ENCODE data around the gene HAPSTR1. TPM values are rescaled to one million over a fixed set of nuclear protein-coding genes. Genes with fewer than 3 reads are reported as not detected.

Gene HAPSTR1
- total and polyA plus RNA-seq, 2 of the 8 experiments (the other 6 are each of a cell fraction or from before 2014, with no cell fraction given): 11.9 to 66.1 TPM

DNA sequence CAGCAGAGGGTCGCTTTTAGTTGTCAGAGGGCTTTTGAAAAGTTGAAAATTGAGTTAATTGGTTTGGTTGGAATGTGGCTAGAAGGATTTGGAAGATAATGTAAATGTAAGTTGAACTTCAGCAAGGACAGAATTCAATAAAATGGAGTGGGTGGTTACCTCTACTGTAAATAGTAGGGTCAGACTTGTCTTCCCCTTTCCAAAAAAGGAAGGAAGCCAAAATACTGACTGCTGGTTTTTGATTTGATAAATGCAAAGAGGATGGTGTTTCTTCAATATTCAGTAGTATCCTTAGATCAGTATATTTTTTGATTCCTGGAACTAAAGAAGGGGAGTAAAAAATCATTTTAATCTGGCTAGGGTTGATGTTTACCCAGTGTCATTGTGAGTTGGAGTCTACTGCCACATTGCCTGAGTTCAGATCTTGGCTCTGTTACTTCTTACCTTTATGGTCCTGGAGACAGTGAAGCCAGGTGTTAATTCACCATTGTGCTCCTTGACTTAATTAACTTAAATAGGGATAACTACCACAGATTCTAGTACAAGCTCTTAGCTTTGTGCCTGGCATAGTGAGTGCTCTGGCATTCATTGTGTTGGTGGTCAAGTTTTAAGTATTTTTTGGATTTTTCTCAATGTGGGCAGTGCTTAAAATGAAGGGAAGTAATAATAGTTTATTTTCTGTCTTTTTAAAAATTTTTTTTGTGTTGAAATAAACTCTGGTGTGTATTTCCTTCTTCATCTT is 4.4 kb downstream of the HAPSTR1 start:
- WGBS, 2 experiments (ENCODE audit: extremely low coverage in 1 of 2, insufficient coverage in 1 of 2, insufficient read length in 1 of 2, insufficient replicate concordance in 2 of 2, low coverage in 1 of 2, low lambda C conversion rate in 2 of 2, missing lambda C conversion rate in 1 of 2): 60% methylated on average over 1 of the region's 1 CpG; no CpG with 5 or more reads in 1 of the 2 experiments

More for the DNA sequence above, 4.4 kb downstream of the HAPSTR1 start:
- Histone ChIP-seq H3K4me2 (ENCODE audit: insufficient read depth in 1 of 2, low read depth in 2 of 2, low read length in 2 of 2) (peak overlapping the region; percentile 22 to 95; a peak in 3 of 4 replicates), H3K9me3 (ENCODE audit: insufficient read depth in 2 of 2, low read depth in 1 of 2, low read length in 1 of 2) (no peaks in the 10 kb centered on the region), H4K20me1 (replicated peaks in 1 of 2; ENCODE audit: control insufficient read depth in 1 of 2, insufficient read depth in 2 of 2, low read length in 2 of 2) (peaks cover 36 to 37% of the 10 kb centered on the region in 2 experiments), H3K4me3 (ENCODE audit: extremely low read depth in 1 of 4, insufficient read depth in 2 of 4, low read depth in 3 of 4, low read length in 4 of 4) (peak overlapping the region in 1 of 4 experiments; percentile 85; a peak in 2 of 8 replicates), H3K4ac (replicated peaks; ENCODE audit: insufficient read length, low read depth, low read length) (no peak overlapping the region), H4K91ac (replicated peaks; ENCODE audit: insufficient read length, low read length) (no peak overlapping the region), H2BK20ac (ENCODE audit: low read length) (no peak overlapping the region), H3K18ac (ENCODE audit: extremely low read depth, low read length) (no peak overlapping the region), H3K79me2 (ENCODE audit: control insufficient read depth in 1 of 2, insufficient read depth in 2 of 2, low read length in 2 of 2) (peaks cover 64 to 89% of the 10 kb centered on the region in 2 experiments), H2AFZ (ENCODE audit: low read length) (no peak overlapping the region), H2BK15ac (ENCODE audit: low read length) (no peak overlapping the region), H3K23me2 (ENCODE audit: low read depth, low read length) (peaks cover 7% of the 10 kb centered on the region), H3K27ac (ENCODE audit: low read depth, low read length) (no peak overlapping the region), H3K4me1 (replicated peaks in 1 of 4; ENCODE audit: control insufficient read depth in 3 of 4, insufficient read depth in 4 of 4, low read length in 3 of 4) (peaks cover 0 to 9% (median 5%) of the 10 kb centered on the region in 4 experiments; a peak in 5 of 7 replicates), H3K36me3 (ENCODE audit: control insufficient read depth in 2 of 4, insufficient read depth in 4 of 4, low read length in 3 of 4) (peaks cover 5 to 48% (median 7%) of the 10 kb centered on the region in 4 experiments; a peak in 6 of 8 replicates), H4K8ac (ENCODE audit: extremely low read depth, insufficient read depth, low read length) (no peak overlapping the region), H3K56ac (replicated peaks; ENCODE audit: insufficient read length, low read depth, low read length) (no peak overlapping the region), H4K5ac (ENCODE audit: insufficient read length, low read depth, low read length) (no peak overlapping the region), H2BK12ac (ENCODE audit: low read depth, low read length) (no peak overlapping the region), H3K9ac (replicated peaks in 1 of 4; ENCODE audit: extremely low read depth in 1 of 4, low read depth in 3 of 4, low read length in 3 of 4) (no peak overlapping the region), H2BK5ac (ENCODE audit: low read depth, low read length) (no peak overlapping the region), H2BK120ac (replicated peaks; ENCODE audit: low read depth, low read length) (no peak overlapping the region), H3K23ac (ENCODE audit: insufficient read length) (no peak overlapping the region), H3K14ac (ENCODE audit: insufficient read length) (no peak overlapping the region), H2AK5ac (ENCODE audit: low read depth, low read length) (no peak overlapping the region), H3K79me1 (ENCODE audit: low read depth, low read length) (no peaks in the 10 kb centered on the region; the same call in 1 of the 2 replicates), H3K27me3 (replicated peaks in 1 of 4; ENCODE audit: control insufficient read depth in 3 of 4, extremely low read depth in 1 of 4, insufficient read depth in 3 of 4, low read length in 3 of 4) (no peaks in the 10 kb centered on the region)
- no peak for DNase-seq (ENCODE audit: low read depth in 1 of 2, low spot score in 2 of 2)
- ChIA-PET POLR2A (ENCODE audit: partially characterized antibody) (interaction anchor here (0.9 to 9.2 kb wide), 5 partner anchors 15 to 161 kb away, joined by 3 to 94 read pairs (median 3); no protein-coding TSS in a partner anchor), CTCF (ENCODE audit: partially characterized antibody) (interaction anchor here (1.1 kb wide), 1 partner anchor 163 kb away, joined by 3 read pairs; no protein-coding TSS in a partner anchor)
- TF ChIP-seq MAFK (IDR thresholded peaks at IDR 0.05; ENCODE audit: low read depth, low read length) (no peak), CEBPB (IDR thresholded peaks at IDR 0.05; ENCODE audit: low read depth, low read length) (no peak), TCF12 (IDR thresholded peaks at IDR 0.05; ENCODE audit: low read depth, low read length) (no peak), CBX8 (IDR thresholded peaks at IDR 0.05; ENCODE audit: borderline replicate concordance, low read depth, low read length) (no peak), CREB1 (IDR thresholded peaks at IDR 0.05) (no peak), BRCA1 (IDR thresholded peaks at IDR 0.05; ENCODE audit: low read depth, low read length) (no peak), NANOG (IDR thresholded peaks at IDR 0.05; ENCODE audit: insufficient read depth, low read depth, low read length, poor library complexity, severe bottlenecking) (no peak), POLR2AphosphoS5 (IDR thresholded peaks at IDR 0.05; ENCODE audit: low read depth, low read length) (no peak), EGR1 (IDR thresholded peaks at IDR 0.05; ENCODE audit: borderline replicate concordance, low read depth, low read length) (no peak)
- TF ChIP-seq, protein P1, sequence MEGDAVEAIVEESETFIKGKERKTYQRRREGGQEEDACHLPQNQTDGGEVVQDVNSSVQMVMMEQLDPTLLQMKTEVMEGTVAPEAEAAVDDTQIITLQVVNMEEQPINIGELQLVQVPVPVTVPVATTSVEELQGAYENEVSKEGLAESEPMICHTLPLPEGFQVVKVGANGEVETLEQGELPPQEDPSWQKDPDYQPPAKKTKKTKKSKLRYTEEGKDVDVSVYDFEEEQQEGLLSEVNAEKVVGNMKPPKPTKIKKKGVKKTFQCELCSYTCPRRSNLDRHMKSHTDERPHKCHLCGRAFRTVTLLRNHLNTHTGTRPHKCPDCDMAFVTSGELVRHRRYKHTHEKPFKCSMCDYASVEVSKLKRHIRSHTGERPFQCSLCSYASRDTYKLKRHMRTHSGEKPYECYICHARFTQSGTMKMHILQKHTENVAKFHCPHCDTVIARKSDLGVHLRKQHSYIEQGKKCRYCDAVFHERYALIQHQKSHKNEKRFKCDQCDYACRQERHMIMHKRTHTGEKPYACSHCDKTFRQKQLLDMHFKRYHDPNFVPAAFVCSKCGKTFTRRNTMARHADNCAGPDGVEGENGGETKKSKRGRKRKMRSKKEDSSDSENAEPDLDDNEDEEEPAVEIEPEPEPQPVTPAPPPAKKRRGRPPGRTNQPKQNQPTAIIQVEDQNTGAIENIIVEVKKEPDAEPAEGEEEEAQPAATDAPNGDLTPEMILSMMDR (IDR thresholded peaks at IDR 0.05; ENCODE audit: control extremely low read depth in 1 of 3, insufficient read depth in 1 of 3, low read depth in 1 of 3, low read length in 3 of 3): no peak
- no peak for FAIRE-seq

All from H1 (cell line).